HEK293T (cell line): ENCODE data around the gene TTC5.

ENCODE experiments used
- ARNT ChIP-seq: fragments of 450-650 bp; IDR thresholded peaks from 2 replicates; pipeline ENCODE4 v1.6.1; 2017; ENCODE audit warnings: mild to moderate bottlenecking
- BHLHE40 ChIP-seq: fragments of 450-650 bp; IDR thresholded peaks from 2 replicates; pipeline ENCODE4 v1.6.1; 2016; ENCODE audit warnings: mild to moderate bottlenecking, moderate library complexity, borderline replicate concordance
- FOXA1 ChIP-seq: fragments of 450-650 bp; IDR thresholded peaks from 2 replicates; pipeline ENCODE4 v1.6.1; 2016; ENCODE audit warnings: mild to moderate bottlenecking
- FOXK2 ChIP-seq: fragments of 450-650 bp; IDR thresholded peaks from 2 replicates; pipeline ENCODE4 v1.6.1; 2016; ENCODE audit warnings: mild to moderate bottlenecking
- HDGF ChIP-seq: fragments of 450-650 bp; IDR thresholded peaks from 2 replicates; pipeline ENCODE4 v1.6.1; 2017; ENCODE audit warnings: antibody characterized with exemption, borderline replicate concordance
- L3MBTL2 ChIP-seq: fragments of 450-650 bp; conservative IDR thresholded peaks from 2 replicates; pipeline ENCODE4 v1.6.1; 2016; ENCODE audit warnings: mild to moderate bottlenecking
- LEF1 ChIP-seq: fragments of 450-650 bp; IDR thresholded peaks from 2 replicates; pipeline ENCODE4 v1.6.1; 2017; ENCODE audit warnings: mild to moderate bottlenecking, borderline replicate concordance
- NFRKB ChIP-seq: fragments of 450-650 bp; IDR thresholded peaks from 2 replicates; pipeline ENCODE4 v1.6.1; 2016; ENCODE audit warnings: mild to moderate bottlenecking, moderate library complexity
- SP1 ChIP-seq: fragments of 450-650 bp; IDR thresholded peaks from 2 replicates; pipeline ENCODE4 v1.6.1; 2017
- SUZ12 ChIP-seq: fragments of 450-650 bp; IDR thresholded peaks from 2 replicates; pipeline ENCODE4 v1.6.1; 2016; ENCODE audit warnings: mild to moderate bottlenecking
- TARDBP ChIP-seq: fragments of 450-650 bp; IDR thresholded peaks from 2 replicates; pipeline ENCODE4 v1.6.1; 2016

GRCh38 chr14:20274062-20274461, 31.7 kb downstream of the TTC5 start:
- TF ChIP-seq FOXK2 (no peak), ARNT (no peak), HDGF (no peak), TARDBP (no peak), L3MBTL2 (no peak), FOXA1 (no peak), SP1 (no peak), BHLHE40 (no peak), SUZ12 (no peak), LEF1 (no peak), NFRKB (no peak)
